ENCODE results near the gene DYRK1B. TPM values are rescaled to one million over a fixed set of nuclear protein-coding genes. Genes with fewer than 3 reads are reported as not detected.

Gene DYRK1B
- total RNA-seq, 1 experiment from 2014 or later, result 322 TPM

DNA sequence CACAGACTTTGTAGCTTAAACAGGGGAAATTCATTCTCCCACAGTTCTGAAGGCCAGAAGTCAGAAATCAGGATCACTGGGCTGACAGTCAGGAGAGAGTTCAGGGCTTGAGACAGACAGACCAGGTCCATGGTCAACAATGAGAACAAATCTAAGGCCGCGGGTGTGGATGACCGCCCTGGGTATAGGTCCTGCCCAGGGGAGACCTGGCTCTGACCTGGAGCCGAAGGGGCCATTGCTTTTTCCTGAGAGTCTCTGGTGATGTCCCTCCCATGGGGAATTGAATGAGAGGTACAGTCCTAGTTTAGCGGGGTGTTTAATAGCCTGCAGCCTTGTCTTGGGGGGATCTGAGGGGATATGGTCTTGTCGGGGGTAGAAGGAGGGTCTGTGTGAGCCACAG lies 37.4 kb upstream of the DYRK1B start:
- POLR2A ChIA-PET, result interaction anchor here (1.0 kb wide), 1 partner anchor 25 kb away, joined by 5 read pairs; the partner anchor contains the start of gene FBL
- H3K27ac ChIP-seq (ENCODE audit: low read length), result no peak overlapping the region
- H3K36me3 ChIP-seq (ENCODE audit: control insufficient read depth, insufficient read depth, low read length), result no peaks in the 10 kb centered on the region
- no peaks in the 10 kb centered on the region for H3K4me1 ChIP-seq (ENCODE audit: control insufficient read depth, insufficient read depth, low read length)
- peak; percentile 3; the same call in 1 of the 2 replicates for ATAC-seq
- CTCF ChIA-PET, result interaction anchor here (0.5 to 2.0 kb wide), 3 partner anchors 10 to 437 kb away, joined by 3 to 10 read pairs (median 7); no protein-coding TSS in a partner anchor
- H3K9me3 ChIP-seq (ENCODE audit: control insufficient read depth, insufficient read depth, low read depth, low read length), result no peaks in the 10 kb centered on the region
- intact Hi-C loops (cut with micrococcal nuclease; ENCODE audit: unreplicated experiment), result no loop called here
- no peak overlapping the region for H3K4me3 ChIP-seq (ENCODE audit: low read depth in 2 of 2, low read length in 2 of 2)
- no peak for DNase-seq (ENCODE audit: low read depth, low spot score)
- in situ Hi-C loops (cut with HindIII; ENCODE audit: low pct_unique_long_range_greater_than_20kb, low sequenced_read_pairs), result no loop called here
- TF ChIP-seq SIN3A (IDR thresholded peaks at IDR 0.05; ENCODE audit: borderline replicate concordance, insufficient read depth, low read depth, low read length), result no peak
- H3K27me3 ChIP-seq (ENCODE audit: control insufficient read depth, insufficient read depth, low read length), result 0 out of 2 replicates have a peak, but pooled peaks cover 3% of the 10 kb centered on the region
- no TSS peak for BruUV-seq (replicated peaks)

DNA sequence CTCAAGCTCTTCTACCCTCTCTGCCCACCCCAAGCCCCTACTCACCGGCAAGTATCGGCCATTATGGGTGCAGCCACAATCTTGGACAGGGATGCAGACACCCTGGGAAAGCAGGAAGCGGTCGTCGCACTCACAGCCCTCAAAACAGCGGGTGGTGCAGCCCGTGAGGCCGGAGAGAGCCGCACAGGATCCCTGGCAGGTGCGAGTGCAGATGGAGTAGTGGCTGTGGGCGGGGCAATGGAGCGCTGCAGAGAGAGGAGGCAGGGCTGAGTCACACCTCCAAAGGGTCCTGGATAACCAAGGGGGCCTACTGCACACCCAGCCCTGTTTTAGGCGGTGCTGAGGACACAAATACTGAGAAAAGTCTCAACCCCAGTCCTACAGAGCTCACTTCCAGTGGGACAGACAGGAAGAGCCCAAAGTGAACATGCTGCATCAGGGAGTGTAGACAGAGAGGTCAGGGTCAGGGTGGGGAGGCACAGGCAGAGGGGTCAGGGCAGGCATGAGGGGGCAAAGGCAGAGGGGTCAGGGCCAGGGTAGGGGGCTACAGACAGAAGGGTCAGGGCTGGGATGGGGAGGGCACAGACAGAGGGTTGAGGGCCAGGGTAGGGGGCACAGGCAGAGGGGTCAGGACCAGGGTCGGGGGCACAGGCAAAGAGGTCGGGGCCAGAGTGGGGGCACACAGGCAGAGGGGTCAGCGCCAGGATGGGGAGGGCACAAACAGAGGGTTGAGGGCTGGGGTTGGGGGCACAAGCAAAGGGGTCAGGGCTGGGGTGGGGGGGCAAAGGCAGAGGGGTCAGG lies 36.4 kb upstream of the DYRK1B start:
- DNase-seq (ENCODE audit: low read depth, low spot score) (no peak), ATAC-seq (0 out of 2 replicates have a peak, but pooled peaks have one; percentile 0)
- BruUV-seq (replicated peaks), result no TSS peak
- Histone ChIP-seq H3K9me3 (ENCODE audit: control insufficient read depth, insufficient read depth, low read depth, low read length) (no peaks in the 10 kb centered on the region), H3K27me3 (ENCODE audit: control insufficient read depth, insufficient read depth, low read length) (peaks cover 10% of the 10 kb centered on the region; the same call in 1 of the 2 replicates), H3K36me3 (ENCODE audit: control insufficient read depth, insufficient read depth, low read length) (no peaks in the 10 kb centered on the region), H3K4me1 (ENCODE audit: control insufficient read depth, insufficient read depth, low read length) (no peaks in the 10 kb centered on the region), H3K27ac (ENCODE audit: low read length) (no peak overlapping the region), H3K4me3 (ENCODE audit: low read depth in 2 of 2, low read length in 2 of 2) (no peak overlapping the region)
- intact Hi-C loops (cut with micrococcal nuclease; ENCODE audit: unreplicated experiment), result no loop called here
- POLR2A ChIA-PET, result interaction anchor here (0.5 to 1.3 kb wide), 6 partner anchors 24 to 574 kb away, joined by 4 to 15 read pairs (median 6); partner anchors contain the start of genes DYRK1B, FBL and IFNL1
- TF ChIP-seq, protein P1, sequence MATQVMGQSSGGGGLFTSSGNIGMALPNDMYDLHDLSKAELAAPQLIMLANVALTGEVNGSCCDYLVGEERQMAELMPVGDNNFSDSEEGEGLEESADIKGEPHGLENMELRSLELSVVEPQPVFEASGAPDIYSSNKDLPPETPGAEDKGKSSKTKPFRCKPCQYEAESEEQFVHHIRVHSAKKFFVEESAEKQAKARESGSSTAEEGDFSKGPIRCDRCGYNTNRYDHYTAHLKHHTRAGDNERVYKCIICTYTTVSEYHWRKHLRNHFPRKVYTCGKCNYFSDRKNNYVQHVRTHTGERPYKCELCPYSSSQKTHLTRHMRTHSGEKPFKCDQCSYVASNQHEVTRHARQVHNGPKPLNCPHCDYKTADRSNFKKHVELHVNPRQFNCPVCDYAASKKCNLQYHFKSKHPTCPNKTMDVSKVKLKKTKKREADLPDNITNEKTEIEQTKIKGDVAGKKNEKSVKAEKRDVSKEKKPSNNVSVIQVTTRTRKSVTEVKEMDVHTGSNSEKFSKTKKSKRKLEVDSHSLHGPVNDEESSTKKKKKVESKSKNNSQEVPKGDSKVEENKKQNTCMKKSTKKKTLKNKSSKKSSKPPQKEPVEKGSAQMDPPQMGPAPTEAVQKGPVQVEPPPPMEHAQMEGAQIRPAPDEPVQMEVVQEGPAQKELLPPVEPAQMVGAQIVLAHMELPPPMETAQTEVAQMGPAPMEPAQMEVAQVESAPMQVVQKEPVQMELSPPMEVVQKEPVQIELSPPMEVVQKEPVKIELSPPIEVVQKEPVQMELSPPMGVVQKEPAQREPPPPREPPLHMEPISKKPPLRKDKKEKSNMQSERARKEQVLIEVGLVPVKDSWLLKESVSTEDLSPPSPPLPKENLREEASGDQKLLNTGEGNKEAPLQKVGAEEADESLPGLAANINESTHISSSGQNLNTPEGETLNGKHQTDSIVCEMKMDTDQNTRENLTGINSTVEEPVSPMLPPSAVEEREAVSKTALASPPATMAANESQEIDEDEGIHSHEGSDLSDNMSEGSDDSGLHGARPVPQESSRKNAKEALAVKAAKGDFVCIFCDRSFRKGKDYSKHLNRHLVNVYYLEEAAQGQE (IDR thresholded peaks at IDR 0.05; ENCODE audit: insufficient read depth in 1 of 2, low read depth in 2 of 2, low read length in 1 of 2), result no peak
- TF ChIP-seq POLR2AphosphoS5 (IDR thresholded peaks at IDR 0.05; ENCODE audit: low read depth, low read length) (no peak), TCF7L2 (IDR thresholded peaks at IDR 0.05; ENCODE audit: low read depth, low read length) (no peak), SIN3A (IDR thresholded peaks at IDR 0.05; ENCODE audit: borderline replicate concordance, insufficient read depth, low read depth, low read length) (no peak)
- TF ChIP-seq, protein P2, sequence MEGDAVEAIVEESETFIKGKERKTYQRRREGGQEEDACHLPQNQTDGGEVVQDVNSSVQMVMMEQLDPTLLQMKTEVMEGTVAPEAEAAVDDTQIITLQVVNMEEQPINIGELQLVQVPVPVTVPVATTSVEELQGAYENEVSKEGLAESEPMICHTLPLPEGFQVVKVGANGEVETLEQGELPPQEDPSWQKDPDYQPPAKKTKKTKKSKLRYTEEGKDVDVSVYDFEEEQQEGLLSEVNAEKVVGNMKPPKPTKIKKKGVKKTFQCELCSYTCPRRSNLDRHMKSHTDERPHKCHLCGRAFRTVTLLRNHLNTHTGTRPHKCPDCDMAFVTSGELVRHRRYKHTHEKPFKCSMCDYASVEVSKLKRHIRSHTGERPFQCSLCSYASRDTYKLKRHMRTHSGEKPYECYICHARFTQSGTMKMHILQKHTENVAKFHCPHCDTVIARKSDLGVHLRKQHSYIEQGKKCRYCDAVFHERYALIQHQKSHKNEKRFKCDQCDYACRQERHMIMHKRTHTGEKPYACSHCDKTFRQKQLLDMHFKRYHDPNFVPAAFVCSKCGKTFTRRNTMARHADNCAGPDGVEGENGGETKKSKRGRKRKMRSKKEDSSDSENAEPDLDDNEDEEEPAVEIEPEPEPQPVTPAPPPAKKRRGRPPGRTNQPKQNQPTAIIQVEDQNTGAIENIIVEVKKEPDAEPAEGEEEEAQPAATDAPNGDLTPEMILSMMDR (IDR thresholded peaks at IDR 0.05), result no peak
- CTCF ChIA-PET, result interaction anchor here (0.6 to 2.0 kb wide), 5 partner anchors 11 to 100 kb away, joined by 4 to 12 read pairs (median 10); partner anchors contain the start of gene PSMC4
- in situ Hi-C loops (cut with HindIII; ENCODE audit: low pct_unique_long_range_greater_than_20kb, low sequenced_read_pairs), result no loop called here

Data from Panc1 (cell line).